NCI-H2107 treated with DMSO at 0.1 percent for 48 hours (cell line): ENCODE data around the gene GLTPD2.

Experiments used
- DNase-seq: peaks from one replicate; lab custom pipeline; 2025; ENCODE audit not compliant: unreplicated experiment; lab: John Stamatoyannopoulos, UW

GLTPD2 gene

DNA sequence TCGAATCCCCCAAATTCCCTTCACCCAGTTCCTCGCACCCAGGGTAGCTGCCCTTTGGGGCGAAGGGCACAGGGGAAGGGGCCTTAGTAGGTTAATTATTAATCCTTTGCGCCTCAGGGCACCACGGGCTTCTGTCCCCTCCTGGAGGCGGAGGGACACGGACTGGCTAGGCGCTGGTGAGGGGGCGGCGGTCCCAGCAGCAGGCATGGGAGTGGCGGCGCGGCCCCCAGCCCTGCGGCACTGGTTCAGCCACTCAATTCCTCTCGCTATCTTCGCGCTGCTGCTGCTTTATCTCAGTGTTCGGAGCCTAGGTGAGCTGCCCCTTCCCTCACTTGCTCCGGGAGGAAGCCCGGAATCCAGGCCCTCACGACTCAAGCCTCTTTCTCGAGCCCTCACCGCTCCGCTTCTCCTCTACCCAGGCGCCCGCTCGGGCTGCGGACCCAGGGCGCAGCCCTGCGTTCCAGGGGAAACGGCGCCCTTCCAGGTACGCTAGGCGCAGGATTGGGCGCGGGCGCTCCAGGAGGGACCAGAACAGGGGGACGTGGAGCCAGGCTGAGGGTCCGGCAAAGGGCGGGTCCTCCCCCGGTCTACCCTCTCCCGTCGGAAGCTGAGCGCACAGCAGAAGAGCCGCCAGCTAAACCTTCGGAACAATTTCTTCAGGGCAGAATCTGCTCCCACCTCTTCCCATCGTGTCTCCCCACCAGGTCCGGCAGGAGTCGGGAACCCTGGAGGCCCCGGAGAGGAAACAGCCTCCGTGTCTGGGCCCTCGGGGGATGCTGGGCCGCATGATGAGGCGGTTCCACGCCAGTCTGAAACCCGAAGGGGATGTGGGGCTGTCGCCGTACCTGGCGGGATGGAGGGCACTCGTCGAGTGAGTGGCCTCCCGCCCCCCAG, at the start of gene GLTPD2:
Gene GLTPD2, plus strand, starts transcription at position 158 of the 894 bp plus-strand sequence. Its CDS starts 48 bp downstream, at position 206.
- DNase-seq: no peak

DNA sequence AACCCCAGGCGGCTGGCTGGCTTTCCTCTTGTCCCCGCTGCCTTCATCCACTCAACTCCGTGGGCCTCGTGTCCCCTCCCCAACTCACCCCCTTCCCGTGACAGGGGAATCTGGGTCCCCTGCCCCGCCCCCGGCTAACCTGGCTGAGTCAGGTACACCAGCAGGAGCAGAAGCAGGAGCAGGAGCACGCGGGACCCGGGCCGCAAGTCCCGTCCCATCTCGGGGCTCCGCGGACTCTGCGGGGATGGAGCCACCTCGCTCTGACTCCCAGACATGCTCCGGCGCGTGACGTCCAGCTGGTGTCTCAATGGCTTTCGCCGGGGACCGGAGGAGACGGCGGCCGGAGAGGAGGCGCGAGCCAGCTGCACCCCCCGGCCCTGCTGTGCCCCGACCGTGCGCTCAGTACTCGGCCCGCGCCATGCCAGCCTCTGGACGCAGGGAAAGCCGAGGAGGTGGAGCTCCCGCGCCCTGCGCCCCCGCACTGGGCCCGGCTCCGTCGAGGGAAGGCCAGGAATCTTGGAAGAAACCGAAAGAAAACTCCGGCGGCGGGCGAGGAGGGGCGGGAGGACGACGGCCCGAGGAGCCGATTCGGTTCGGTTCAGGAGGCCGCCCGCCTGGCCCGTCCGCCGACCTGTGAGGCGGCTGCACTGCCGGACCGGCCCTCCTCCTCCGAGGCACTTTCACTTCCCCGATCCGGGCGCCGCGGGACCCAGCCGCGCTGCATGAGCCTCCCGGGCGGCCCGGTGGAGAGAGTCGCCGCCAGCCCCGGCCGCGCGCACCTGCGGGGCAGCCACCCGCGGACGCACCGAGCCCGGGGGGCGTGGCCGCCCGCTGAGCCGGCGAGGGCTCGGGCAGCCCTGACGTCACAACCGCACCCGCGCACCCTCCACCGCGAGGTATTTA, 49.4 kb upstream of the GLTPD2 start, which contains the start of the genes CXCL16 and ZMYND15:
Gene CXCL16, minus strand, starts transcription at position 807 of the 903 bp plus-strand sequence. Its CDS starts 589 bp downstream, at position 218.
Gene ZMYND15, plus strand, starts transcription at position 712 of the 903 bp plus-strand sequence. CDS start 716 bp downstream, outside the sequence.
- no peak for DNase-seq

DNA sequence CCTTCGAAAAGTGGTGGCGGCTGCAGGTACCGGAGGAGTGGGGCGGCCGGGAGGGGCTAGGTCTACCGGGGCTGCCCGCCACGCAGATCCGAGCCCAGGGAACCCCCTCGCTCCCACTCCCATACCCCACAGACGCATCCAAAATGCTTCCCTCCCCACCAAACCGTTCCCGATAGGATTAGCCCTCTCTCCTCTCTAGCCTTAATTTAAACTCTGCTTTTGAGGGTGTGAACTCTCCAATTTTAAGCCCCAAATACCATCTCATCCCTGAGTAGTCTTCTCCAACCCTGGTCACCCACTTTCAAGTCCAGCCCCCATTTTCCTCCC, 48.8 kb upstream of the GLTPD2 start:
- DNase-seq: no peak

DNA sequence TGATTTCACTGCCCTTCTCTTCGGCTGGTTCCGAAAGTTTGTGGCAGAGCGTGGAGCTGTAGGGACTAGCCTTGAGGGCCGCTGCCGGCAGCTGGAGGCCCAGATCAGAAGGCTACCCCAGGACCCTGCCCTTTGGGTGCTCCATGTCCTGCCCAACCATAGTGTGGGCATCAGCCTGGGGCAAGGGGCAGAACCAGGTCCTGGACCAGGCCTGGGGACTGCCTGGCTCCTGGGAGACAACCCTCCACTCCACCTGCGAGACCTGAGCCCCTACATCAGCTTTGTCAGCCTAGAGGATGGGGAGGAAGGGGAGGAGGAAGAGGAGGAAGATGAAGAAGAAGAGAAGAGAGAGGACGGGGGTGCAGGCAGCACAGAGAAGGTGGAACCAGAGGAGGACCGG, 48.2 kb upstream of the GLTPD2 start:
- no peak for DNase-seq

DNA sequence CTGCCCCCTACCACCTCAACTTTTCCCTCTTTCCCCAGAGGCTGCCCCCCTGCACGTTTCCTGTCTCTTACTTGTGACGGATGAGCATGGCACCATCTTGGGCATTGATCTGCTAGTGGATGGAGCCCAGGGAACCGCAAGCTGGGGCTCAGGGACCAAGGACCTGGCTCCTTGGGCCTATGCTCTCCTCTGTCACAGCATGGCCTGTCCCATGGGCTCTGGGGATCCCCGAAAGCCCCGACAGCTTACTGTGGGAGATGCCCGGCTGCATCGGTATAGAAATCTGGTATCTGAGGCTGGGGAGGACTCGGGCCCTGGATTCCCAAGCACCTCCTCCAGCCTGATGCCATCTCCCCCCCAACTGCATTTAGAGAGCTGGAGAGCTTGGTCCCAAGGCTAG, 47.2 kb upstream of the GLTPD2 start:
- no peak for DNase-seq

DNA sequence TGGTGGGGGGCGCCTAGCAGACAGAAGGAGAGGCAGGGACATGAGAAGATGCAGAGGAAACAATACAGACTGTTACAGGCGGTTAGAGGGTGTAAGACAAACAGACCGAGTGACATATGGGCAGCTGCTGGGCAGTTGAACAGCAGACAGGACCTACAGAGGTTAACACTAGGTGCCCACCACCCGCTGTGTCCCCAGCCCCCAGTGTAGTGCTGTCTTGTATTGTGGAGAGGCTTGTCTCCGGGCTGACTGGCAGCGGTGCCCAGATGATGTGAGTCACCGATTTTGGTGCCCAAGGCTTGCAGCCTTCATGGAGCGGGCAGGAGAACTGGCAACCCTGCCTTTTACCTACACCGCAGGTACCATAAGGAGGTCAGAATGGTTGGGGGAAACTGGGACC, 46.6 kb upstream of the GLTPD2 start:
- no peak for DNase-seq

DNA sequence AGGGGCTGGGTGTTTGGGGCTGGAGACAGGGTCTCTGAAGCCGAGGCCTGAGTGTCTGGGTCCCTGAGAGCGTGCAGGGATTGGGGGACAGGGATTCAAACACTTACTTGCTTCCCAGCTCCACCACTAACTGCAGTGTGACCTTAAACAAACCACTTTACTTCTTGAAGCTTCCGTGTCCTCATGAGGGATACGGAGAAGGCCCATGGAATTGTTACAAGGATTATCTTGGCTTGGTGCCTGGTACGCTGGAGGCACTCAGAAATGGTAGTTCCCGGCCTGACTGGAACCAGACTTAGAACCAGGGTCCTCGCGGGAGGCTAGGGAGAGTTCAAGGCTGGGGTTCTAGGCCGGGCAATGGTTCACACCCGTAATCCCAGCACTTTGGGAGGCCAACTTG, 46.1 kb upstream of the GLTPD2 start:
- no peak for DNase-seq

DNA sequence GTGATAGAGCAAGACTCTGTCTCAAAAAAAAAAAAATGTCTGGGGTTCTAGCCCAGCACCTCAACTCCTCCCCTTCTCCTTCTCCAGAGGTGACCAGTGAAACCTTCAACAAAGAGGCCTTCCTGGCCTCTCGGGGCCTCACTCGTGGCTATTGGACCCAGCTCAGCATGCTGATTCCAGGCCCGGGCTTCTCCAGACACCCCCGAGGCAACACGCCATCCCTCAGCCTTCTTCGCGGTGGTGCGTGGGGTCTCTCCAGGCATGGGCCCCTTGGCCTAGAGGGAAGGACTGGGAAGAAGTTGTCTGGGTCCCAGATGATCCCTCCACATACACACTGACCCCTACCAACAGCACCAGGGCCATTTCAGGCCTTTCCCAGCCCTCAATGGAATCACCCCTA, 45.5 kb upstream of the GLTPD2 start:
- DNase-seq: no peak

DNA sequence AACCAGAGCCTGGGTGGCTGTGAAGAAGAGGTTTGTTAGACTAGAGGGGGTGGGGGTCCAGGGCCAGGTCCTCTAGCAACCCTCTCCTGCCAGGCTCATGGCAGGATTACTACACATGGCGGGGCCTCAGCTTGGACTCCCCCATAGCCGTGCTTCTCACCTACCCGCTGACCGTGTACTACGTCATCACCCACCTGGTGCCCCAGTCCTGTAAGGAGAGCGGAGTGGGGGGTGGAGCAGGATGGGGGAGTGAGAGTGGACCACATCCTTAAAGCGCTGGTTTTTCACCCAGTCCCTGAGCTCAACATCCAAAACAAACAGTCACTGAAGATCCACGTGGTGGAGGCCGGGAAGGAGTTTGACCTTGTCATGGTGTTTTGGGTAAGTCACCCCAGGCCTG, 44.9 kb upstream of the GLTPD2 start:
- DNase-seq: no peak

DNA sequence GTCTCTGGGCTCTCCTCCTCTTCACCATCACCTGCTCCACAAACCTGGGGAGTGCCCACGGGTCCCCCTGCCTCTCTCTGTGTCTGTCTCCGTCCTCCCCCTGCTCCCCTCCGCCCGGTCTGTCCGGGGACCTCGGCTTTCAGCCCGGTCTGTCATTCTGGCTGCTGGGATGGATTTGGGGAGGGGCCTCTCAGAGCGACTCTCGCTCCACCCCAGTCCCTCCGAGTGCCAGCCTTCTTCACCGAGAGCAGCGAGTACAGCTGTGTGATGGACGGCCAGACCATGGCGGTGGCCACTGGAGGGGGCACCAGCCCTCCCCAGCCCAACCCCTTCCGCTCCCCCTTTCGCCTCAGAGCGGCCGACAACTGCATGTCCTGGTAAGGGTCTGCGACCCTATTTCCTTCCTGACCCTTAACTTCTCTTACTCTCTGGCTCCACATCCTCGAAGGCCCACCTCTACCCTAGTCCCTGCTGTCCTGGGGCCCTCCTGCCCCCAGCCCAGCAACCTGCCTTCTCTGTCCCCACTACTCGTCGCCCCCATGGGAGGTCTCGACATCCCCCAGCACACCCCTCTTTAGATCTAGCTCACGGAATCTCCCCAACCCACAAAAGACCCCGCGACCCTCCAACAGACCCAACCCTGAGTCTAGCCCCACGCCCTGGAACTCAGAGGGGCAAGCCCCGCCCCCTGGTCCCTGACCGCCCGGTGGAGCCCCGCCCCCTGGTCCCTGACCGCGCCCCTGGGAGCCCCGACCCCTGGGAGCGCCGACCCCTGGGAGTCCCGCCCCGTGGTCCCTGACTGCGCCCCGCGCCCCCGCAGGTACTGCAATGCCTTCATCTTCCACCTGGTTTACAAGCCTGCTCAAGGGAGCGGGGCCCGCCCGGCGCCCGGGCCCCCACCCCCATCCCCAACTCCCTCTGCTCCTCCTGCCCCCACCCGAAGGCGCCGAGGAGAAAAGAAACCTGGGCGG, 43.5 kb upstream of the GLTPD2 start:
- no peak for DNase-seq

DNA sequence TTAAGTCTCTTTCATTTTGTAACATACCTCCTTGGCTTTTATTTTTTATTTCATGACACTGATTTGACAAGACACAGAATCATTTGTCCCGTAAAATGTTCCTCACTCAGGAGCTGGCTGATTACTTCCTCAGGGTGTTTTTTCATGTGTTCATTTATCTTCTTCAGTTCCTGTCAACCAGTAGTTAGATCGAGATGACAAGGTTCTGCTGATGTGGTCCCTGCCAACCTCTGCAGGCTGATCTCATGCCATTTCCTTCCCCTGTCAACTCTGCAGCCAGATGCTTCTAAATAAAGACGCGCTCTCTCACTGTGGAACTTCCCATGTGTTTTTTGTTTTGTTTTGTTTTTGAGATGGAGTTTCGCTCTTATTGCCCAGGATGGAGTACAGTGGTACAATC, 40.9 kb upstream of the GLTPD2 start:
- no peak for DNase-seq

DNA sequence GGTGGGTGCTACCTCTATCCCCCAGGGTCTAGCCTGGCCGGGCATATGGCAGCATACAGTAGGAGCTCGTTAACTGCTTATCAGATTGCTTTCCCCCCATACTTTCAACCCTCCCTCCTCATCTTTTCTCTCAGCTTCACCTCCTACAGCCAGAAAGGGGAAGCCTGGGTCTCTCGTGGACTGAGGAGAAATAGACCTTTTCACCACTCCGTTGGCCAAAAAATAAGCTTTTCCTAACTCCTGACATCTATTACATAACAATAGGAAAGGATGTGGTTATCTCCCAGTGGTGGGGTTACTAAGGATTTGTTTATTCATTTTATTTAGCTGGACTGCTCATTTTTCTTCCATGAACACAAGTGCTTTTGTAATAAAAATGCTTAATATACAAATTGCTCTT, 40.1 kb upstream of the GLTPD2 start:
- no peak for DNase-seq

DNA sequence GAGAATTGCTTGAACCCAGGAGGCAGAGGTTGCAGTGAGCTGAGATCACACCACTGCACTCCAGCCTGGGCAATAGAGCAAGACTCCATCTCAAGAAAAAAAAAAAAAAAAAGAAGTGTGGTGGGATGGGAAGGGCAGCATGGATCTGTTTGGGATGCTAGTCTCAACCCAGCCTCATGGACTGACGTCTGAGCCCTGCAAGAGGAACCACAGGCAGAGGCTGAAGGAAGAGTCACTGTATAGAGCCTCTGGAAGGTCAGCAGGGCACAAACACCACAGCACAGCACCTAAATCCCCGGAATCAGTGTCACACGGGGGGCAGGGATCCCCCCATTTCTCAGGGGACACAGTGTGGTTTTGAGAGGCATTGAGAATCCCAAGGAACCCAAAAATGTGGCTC, 38.2 kb upstream of the GLTPD2 start:
- no peak for DNase-seq

DNA sequence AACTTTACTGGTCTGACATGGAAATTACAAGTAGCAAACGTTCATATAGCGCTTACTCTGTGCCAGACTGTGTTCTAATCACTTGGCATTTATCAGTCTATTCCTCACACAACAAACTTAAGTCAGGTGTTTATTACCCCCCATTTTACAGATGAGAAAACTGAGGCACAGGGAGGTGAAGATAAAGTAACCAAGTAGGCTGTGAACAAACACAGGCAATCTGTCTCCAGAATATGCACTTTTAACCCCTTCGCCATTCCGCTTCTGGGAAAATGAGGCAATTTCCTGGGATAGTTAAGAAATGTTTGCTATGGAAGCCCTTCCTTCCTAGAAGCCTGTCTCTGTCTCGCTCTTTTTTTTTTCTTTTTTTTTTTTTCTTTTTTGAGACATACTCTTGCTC, 36.8 kb upstream of the GLTPD2 start:
- DNase-seq: no peak

DNA sequence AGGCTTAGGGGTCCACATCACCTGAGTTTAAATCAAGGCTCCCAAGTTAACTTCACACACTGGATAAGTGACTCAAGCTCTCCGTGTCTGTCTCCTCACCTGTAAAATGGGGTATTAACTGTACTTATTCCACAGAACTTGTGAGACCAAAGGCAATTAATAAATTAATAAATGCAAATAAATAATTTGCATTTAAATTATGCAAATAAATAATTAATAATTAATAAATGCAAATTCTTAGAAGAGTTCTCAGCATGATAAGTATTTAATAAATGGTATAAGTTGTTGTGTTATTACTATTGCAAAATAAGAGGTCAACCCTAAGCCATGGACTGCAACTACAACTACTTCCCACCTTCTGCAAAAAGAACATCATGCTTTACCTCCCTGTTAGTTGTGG, 35.4 kb upstream of the GLTPD2 start:
- no peak for DNase-seq

DNA sequence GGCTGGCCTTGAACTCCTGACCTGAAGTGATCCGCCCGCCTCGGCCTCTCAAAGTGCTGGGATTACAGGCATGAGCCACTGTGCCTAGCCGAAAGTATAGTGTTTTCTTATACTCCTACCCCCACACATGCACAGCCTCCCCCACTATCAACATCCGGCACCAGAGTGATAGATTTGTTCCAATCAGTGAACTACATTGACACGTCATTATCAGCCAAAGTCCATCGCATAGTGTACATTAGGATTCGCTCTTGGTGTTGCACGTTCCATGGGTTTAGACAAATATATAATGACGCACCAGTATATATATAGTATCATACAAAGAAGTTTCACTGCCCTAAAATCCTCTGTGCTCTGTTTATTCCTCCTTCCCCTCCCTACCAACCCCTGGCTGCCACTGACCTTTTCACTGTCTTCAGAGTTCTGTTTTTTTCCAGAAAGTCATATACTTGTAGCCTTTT, 29.0 kb upstream of the GLTPD2 start:
- DNase-seq: no peak

DNA sequence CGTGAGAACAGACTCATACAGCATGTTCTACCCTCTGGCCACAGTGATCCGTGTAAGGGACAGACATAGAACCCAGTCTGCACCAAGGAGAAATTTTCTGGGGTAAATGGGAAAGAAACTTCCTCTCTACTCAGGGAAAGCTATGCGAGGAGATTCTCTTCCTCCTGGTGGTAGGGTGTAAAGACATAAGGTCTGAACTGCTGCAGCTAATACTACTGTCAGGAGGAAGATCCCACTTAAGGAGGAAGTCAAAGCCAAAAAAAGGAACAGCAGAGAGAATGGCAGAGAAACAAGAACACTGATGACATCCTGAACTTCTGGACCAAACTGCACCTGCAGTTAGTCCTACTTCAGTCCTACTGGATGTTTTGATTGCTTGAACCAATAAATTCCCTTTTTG, 24.2 kb upstream of the GLTPD2 start:
- DNase-seq: no peak

DNA sequence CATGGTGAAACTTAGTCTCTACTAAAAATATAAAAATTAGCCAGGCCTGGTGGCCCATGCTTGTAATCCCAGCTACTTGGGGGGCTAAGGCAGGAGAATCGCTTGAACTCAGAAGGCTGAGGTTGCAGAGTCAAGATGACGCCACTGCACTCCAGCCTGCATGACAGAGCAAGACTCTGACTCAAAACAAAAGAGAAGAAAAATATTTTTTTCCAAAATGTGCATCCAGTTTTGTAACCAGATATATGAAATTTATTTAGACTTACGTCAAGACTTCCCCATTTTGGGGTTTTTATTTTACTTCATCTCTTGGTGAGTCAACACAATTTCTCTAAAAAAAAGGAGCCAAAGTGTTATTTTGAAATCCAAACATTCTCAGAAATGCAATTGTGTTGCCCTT, 22.6 kb upstream of the GLTPD2 start:
- no peak for DNase-seq

DNA sequence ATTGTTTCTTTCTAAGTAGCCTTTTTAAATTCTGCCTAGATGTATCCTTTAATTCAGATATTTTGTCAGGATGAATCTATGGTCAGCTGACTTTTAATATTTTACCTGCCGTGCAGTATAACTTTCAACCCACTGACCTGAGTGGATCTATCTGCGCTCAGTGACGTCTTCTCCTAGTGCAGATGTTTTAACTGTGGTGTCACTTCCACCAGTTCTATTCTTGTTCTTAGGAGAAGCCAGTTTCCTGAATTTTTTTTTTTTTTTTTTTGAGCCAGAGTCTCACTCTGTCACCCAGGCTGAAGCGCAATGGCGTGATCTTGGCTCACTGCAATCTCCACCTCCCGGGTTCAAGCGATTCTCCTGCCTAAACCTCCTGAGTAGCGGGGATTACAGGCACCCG, 22.0 kb upstream of the GLTPD2 start:
- no peak for DNase-seq

DNA sequence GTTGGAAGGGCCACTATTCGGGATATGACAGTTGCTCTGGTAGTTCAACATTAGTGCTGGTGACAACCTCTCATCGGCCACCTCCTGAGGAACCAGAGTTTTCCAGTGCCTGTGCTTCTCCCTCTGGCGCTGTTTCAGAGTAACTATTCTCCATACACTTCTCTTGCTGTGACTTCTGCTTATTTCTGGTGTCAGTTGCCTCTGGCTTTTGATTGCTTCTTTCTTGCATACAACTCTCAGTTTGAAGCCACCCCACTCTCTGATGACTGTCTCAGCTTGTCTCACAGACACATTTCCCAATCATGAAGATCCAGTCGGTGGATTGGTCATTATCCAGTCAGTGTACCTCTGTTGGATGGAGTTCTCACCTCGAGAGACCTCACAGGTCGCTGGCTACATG, 20.5 kb upstream of the GLTPD2 start:
- no peak for DNase-seq

DNA sequence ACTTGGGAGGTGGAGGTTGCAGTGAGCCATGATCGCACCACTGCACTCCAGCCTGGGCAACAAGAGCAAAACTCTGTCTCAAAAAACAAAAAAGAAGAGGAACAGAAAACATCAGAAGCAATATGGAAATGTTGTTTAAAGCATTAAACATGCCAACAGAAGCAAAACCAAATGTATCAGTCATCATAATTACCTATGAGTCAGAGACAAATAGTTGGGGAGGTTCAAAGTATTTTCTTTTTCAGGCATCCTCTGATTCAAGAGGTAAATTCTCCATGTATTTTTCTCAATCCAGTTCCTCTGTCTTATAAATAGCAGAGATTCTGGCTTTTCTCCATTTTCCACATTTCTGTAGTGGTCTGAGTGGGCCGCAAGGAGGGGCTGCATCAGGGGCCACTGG, 19.1 kb upstream of the GLTPD2 start:
- DNase-seq: no peak
